ENCODE data around the gene BCAS1.

- no peak for TF ChIP-seq CTCF (IDR thresholded peaks at IDR 0.05 in 2 of 3, conservative IDR thresholded peaks at IDR 0.05 in 1 of 3; ENCODE audit: control insufficient read depth in 2 of 3, extremely low read depth in 1 of 3, insufficient read depth in 1 of 3, low read depth in 3 of 3, low read length in 3 of 3)
- no peak for TF ChIP-seq CBX5 (IDR thresholded peaks at IDR 0.05; ENCODE audit: low read depth)
- TF ChIP-seq ZNF274 (IDR thresholded peaks at IDR 0.05; ENCODE audit: insufficient read depth, insufficient read length): no peak
- TF ChIP-seq ZBTB33 (IDR thresholded peaks at IDR 0.05): no peak
- TF ChIP-seq POLR2A (IDR thresholded peaks at IDR 0.05; ENCODE audit: low read depth, low read length): no peak
- TF ChIP-seq RFX5 (IDR thresholded peaks at IDR 0.05; ENCODE audit: low read depth, low read length): no peak
- no peak for TF ChIP-seq CHD1 (IDR thresholded peaks at IDR 0.05; ENCODE audit: low read depth, low read length)
- no peak for TF ChIP-seq PBX3 (IDR thresholded peaks at IDR 0.05; ENCODE audit: insufficient replicate concordance, low read depth, low read length)
- TF ChIP-seq GABPA (IDR thresholded peaks at IDR 0.05; ENCODE audit: low read depth): no peak
- no peak for TF ChIP-seq E2F4 (IDR thresholded peaks at IDR 0.05; ENCODE audit: low read depth, low read length)
- no peak for TF ChIP-seq RAD21 (IDR thresholded peaks at IDR 0.05; ENCODE audit: insufficient read depth, low read depth, low read length)
- TF ChIP-seq ZZZ3 (IDR thresholded peaks at IDR 0.05; ENCODE audit: control insufficient read depth, insufficient read length, low read depth): no peak
Observed at GRCh38 chr20:53946106-53946505, 124.3 kb downstream of the BCAS1 start.
